Measurements from ENCODE around the gene TCEA3.
A peak's percentile ranks its signal among the peaks of the same experiment; 100 is the strongest.

The TCEA3 gene

GRCh38 chr1:23424293-23425192, at the start of gene TCEA3:
TSS of gene TCEA3 (minus strand) at chr1:23424748. CDS start at chr1:23424633, 115 bp downstream.
- peak; percentile 17 for DNase-seq (ENCODE audit: low spot score)

- no peak for DNase-seq (ENCODE audit: low spot score)
Observed at GRCh38 chr1:23473037-23473800, 48.7 kb upstream of the TCEA3 start.

GRCh38 chr1:23472351-23473036, 47.9 kb upstream of the TCEA3 start:
- DNase-seq (ENCODE audit: low spot score), result no peak

- no peak for DNase-seq (ENCODE audit: low spot score)
Observed at GRCh38 chr1:23471473-23472075, 47.0 kb upstream of the TCEA3 start.

- no peak for DNase-seq (ENCODE audit: low spot score)
Observed at GRCh38 chr1:23470282-23471070, 45.9 kb upstream of the TCEA3 start.

- DNase-seq (ENCODE audit: low spot score), result no peak
Observed at GRCh38 chr1:23469372-23469982, 44.9 kb upstream of the TCEA3 start.

- no peak for DNase-seq (ENCODE audit: low spot score)
Observed at GRCh38 chr1:23466423-23466989, 42.0 kb upstream of the TCEA3 start.

GRCh38 chr1:23463286-23463685, 38.7 kb upstream of the TCEA3 start:
- DNase-seq (ENCODE audit: low spot score), result no peak

GRCh38 chr1:23462766-23463165, 38.2 kb upstream of the TCEA3 start:
- DNase-seq (ENCODE audit: low spot score), result no peak

- no peak for DNase-seq (ENCODE audit: low spot score)
Observed at GRCh38 chr1:23461050-23461449, 36.5 kb upstream of the TCEA3 start.

GRCh38 chr1:23460519-23460918, 36.0 kb upstream of the TCEA3 start:
- no peak for DNase-seq (ENCODE audit: low spot score)

- no peak for DNase-seq (ENCODE audit: low spot score)
Observed at GRCh38 chr1:23459338-23459757, 34.8 kb upstream of the TCEA3 start.

GRCh38 chr1:23456226-23456625, 31.7 kb upstream of the TCEA3 start:
- DNase-seq (ENCODE audit: low spot score), result no peak

- no peak for DNase-seq (ENCODE audit: low spot score)
Observed at GRCh38 chr1:23453455-23454000, 29.0 kb upstream of the TCEA3 start.

GRCh38 chr1:23452011-23452411, 27.5 kb upstream of the TCEA3 start:
- peak; percentile 40 for DNase-seq (ENCODE audit: low spot score)

- DNase-seq (ENCODE audit: low spot score), result no peak
Observed at GRCh38 chr1:23451441-23451840, 26.9 kb upstream of the TCEA3 start.

GRCh38 chr1:23450894-23451293, 26.3 kb upstream of the TCEA3 start:
- DNase-seq (ENCODE audit: low spot score), result no peak

GRCh38 chr1:23449958-23450357, 25.4 kb upstream of the TCEA3 start:
- no peak for DNase-seq (ENCODE audit: low spot score)

- DNase-seq (ENCODE audit: low spot score), result no peak
Observed at GRCh38 chr1:23449306-23449705, 24.8 kb upstream of the TCEA3 start.

GRCh38 chr1:23448846-23449245, 24.3 kb upstream of the TCEA3 start:
- DNase-seq (ENCODE audit: low spot score), result no peak

All from CD4-positive, alpha-beta T cell treated with Interleukin-2 at 100 ng/mL for 4 hours (primary cell).